GM12878 (cell line): ENCODE results near the gene UBR3. TPM values are rescaled to one million over a fixed set of nuclear protein-coding genes. Genes with fewer than 3 reads are reported as not detected.

Experiments used
- ATAC-seq: fragments of 200-7000 bp; cut with Tn5 transposase; 3 replicates; pipeline ENCODE4 v1.9.1; 2020; ENCODE audit warnings: mild to moderate bottlenecking, moderate library complexity
- BruUV-seq: library from RNA; stranded (reverse); fragments of 400-500 nt; replicated peaks from 2 replicates; lab custom pipeline; 2021; lab: Mats Ljungman, UMichigan
- CTCF ChIA-PET: fragments of 300-600 bp; sonication (Branson Sonifier 250); formaldehyde crosslinking; extraction: SDS; loops from one replicate; lab custom pipeline; 2021; ENCODE audit warnings: inconsistent platforms; lab: Yijun Ruan, JAX
- POLR2A ChIA-PET: fragments of 350-600 bp; formaldehyde crosslinking; extraction: SDS; loops from one replicate; lab custom pipeline; 2021; ENCODE audit warnings: inconsistent platforms; lab: Charles Lee
- RAD21 ChIA-PET: fragments of 300-600 bp; sonication (Branson Sonifier 250); formaldehyde crosslinking; loops from one replicate; lab custom pipeline; 2023; ENCODE audit warnings: antibody characterized with exemption; ENCODE audit not compliant: unreplicated experiment; lab: Charles Lee
- SMC1A ChIA-PET: fragments of 300-600 bp; sonication (Branson Sonifier 250); formaldehyde crosslinking; loops from one replicate; lab custom pipeline; 2023; ENCODE audit not compliant: unreplicated experiment, uncharacterized antibody; lab: Charles Lee
- DNase-seq: peaks from one replicate; pipeline ENCODE4 v3.0.0-alpha.2; 2011; ENCODE audit warnings: low read depth, low spot score
- FAIRE-seq: peaks from 3 replicates; lab custom pipeline; 2011; peaks lifted over from hg19 to GRCh38; lab: Jason Lieb, UNC
- H2AFZ ChIP-seq: 2 replicates; pipeline ENCODE4 v1.6.0; 2011; ENCODE audit warnings: low read depth, low read length, control low read depth; ENCODE audit not compliant: control insufficient read depth
- H3K27ac ChIP-seq: 2 replicates; pipeline ENCODE4 v1.5.1; 2011; ENCODE audit warnings: control low read depth; ENCODE audit not compliant: control insufficient read depth, insufficient read depth
- H3K27me3 ChIP-seq, 2 experiments: replicated peaks in 1 of 2; 2 replicates each; pipeline versions ENCODE4 v1.6.0 to v1.6.1; 2011; ENCODE audit warnings: low read length in 1 of 2; ENCODE audit not compliant: control insufficient read depth in 2 of 2, insufficient read depth in 2 of 2
- H3K36me3 ChIP-seq, 2 experiments: 2 replicates each; pipeline ENCODE4 v1.5.1; 2011; ENCODE audit warnings: low read length in 1 of 2; ENCODE audit not compliant: control insufficient read depth in 2 of 2, insufficient read depth in 2 of 2
- H3K4me1 ChIP-seq: 2 replicates; pipeline ENCODE4 v1.6.1; 2011; ENCODE audit warnings: mild to moderate bottlenecking, low read length, moderate library complexity, mixed read lengths; ENCODE audit not compliant: control insufficient read depth, insufficient read depth
- H3K4me2 ChIP-seq: 2 replicates; pipeline ENCODE4 v1.6.0; 2011; ENCODE audit warnings: control low read depth; ENCODE audit not compliant: control insufficient read depth, insufficient read depth
- H3K4me3 ChIP-seq: fragments of 200-600 bp; sonication (generic); 2 replicates; pipeline ENCODE4 v1.5.1; 2016
- H3K79me2 ChIP-seq: 2 replicates; pipeline ENCODE4 v1.6.0; 2011; ENCODE audit warnings: low read length; ENCODE audit not compliant: control insufficient read depth, insufficient read depth
- H3K9ac ChIP-seq: 2 replicates; pipeline ENCODE4 v1.8.0; 2011; ENCODE audit warnings: low read length, control low read depth, mixed read lengths; ENCODE audit not compliant: control insufficient read depth, insufficient read depth
- H3K9me3 ChIP-seq: replicated peaks from 3 replicates; pipeline ENCODE4 v1.5.1; 2011; ENCODE audit warnings: mild to moderate bottlenecking, low read length; ENCODE audit not compliant: control insufficient read depth, insufficient read depth
- H4K20me1 ChIP-seq: 2 replicates; pipeline ENCODE4 v1.6.0; 2011; ENCODE audit not compliant: control insufficient read depth, insufficient read depth
- CEBPZ ChIP-seq: fragments of 150-350 bp; IDR thresholded peaks from 2 replicates; pipeline ENCODE4 v1.6.1; 2016; ENCODE audit warnings: low read depth, low read length
- WGBS: methylation state at CpG from one replicate; pipeline ENCODE4 v1.1.6; 2016; ENCODE audit warnings: low lambda C conversion rate; ENCODE audit not compliant: insufficient replicate concordance, insufficient coverage; ENCODE audit errors: missing lambda C conversion rate; 5-methylcytosine and 5-hydroxymethylcytosine counted together
- in situ Hi-C: fragments of 300-500 bp; cut with MboI; formaldehyde crosslinking; loops from 9 replicates; pipeline ENCODE4 v1.14.3; 2018; ENCODE audit warnings: mixed read lengths
- intact Hi-C: fragments of 100-400 bp; cut with micrococcal nuclease; formaldehyde crosslinking; loops from one replicate; pipeline ENCODE4 v1.14.2; 2022; ENCODE audit not compliant: unreplicated experiment
- polyA plus RNA-seq, 11 experiments: library from polyadenylated mRNA; depleted of rRNA in 4 of 11; unstranded in 6 of 11; stranded (reverse) in 5 of 11; fragments of >200 nt; fragmentation: Nextera tagmentation in 4 of 11; fragmentation: Illumina TruSeq in 1 of 11; extraction: Ambion mirVana in 4 of 11; extraction: Trizol in 1 of 11; gene quantifications; 1 replicate in 1 of 11; 2 replicates in 10 of 11; pipeline versions ENCODE4 v1.2.1 to v1.2.3, GENCODE V29; 2011 to 2016; ENCODE audit warnings: inconsistent platforms in 2 of 11, missing spikeins in 2 of 11, low read depth in 1 of 11
- total RNA-seq, 4 experiments: library from RNA; depleted of rRNA in 3 of 4; stranded (reverse); fragments of >200 nt in 3 of 4; fragmentation: Illumina TruSeq in 1 of 4; extraction: Trizol in 1 of 4; gene quantifications; 2 replicates each; pipeline versions ENCODE4 v1.2.1 to v1.2.3, GENCODE V29; 2013 to 2021

UBR3 gene
- total and polyA plus RNA-seq, 10 of the 15 experiments (the other 5 are each of a cell fraction or from before 2014, with no cell fraction given): 3.8 to 22.9 (median 11.2) TPM

- no peak for TF ChIP-seq CEBPZ
- no peak for ATAC-seq
- no peak for FAIRE-seq
- Histone ChIP-seq H2AFZ (no peak overlapping the region), H3K9ac (peak overlapping the region; percentile 22; the same call in 1 of the 2 replicates), H3K9me3 (no peaks in the 10 kb centered on the region; the same call in 2 of the 3 replicates), H3K4me2 (peak overlapping the region; percentile 80), H3K27ac (no peak overlapping the region), H3K36me3 (peaks cover 0 to 13% of the 10 kb centered on the region in 2 experiments; a peak in 2 of 4 replicates), H4K20me1 (no peaks in the 10 kb centered on the region), H3K79me2 (peaks cover 32% of the 10 kb centered on the region), H3K4me3 (peak overlapping the region; percentile 39), H3K27me3 (no peaks in the 10 kb centered on the region), H3K4me1 (peaks cover 4% of the 10 kb centered on the region; the same call in 1 of the 2 replicates)
- DNase-seq: no peak
- in situ Hi-C loops: no loop called here
- CTCF ChIA-PET: interaction anchor here (1.1 to 2.7 kb wide), 4 partner anchors 19 to 250 kb away, joined by 3 to 21 read pairs (median 13); partner anchors contain the start of gene FASTKD1
- intact Hi-C loops: loop anchor here (10.0 kb wide), 1 partner anchor 402 kb away; no protein-coding TSS in a partner anchor
- 97% methylated on average over 4 of the region's 4 CpGs for WGBS
- SMC1A ChIA-PET: no interaction called here
- BruUV-seq: no TSS peak
- RAD21 ChIA-PET: interaction anchor here (0.8 kb wide), 1 partner anchor 10 kb away, joined by 3 read pairs; no protein-coding TSS in a partner anchor
- POLR2A ChIA-PET: interaction anchor here (1.7 kb wide), 1 partner anchor 21 kb away, joined by 3 read pairs; no protein-coding TSS in a partner anchor
Measured at GRCh38 chr2:169822785-169823392, 4.4 kb upstream of the UBR3 start.
